Spleen (tissue), 11 donors: ENCODE measurements around the gene AKR1C2. TPM values are rescaled to one million over a fixed set of nuclear protein-coding genes. Genes with fewer than 3 reads are reported as not detected.

Experiments
- DNase-seq: peaks from one replicate; pipeline ENCODE4 v3.0.0-alpha.2; 2020
- H3K27ac ChIP-seq, 8 donors: fragments of 200-600 bp; sonication (generic) in 7 of 8; 1 replicate in 4 of 8; 2 replicates in 4 of 8; pipeline versions ENCODE4 v1.5.0 to v1.8.0; 2016 to 2021; ENCODE audit warnings: inconsistent platforms in 4 of 8, mild to moderate bottlenecking in 4 of 8, moderate library complexity in 1 of 8
- H3K27me3 ChIP-seq, 7 donors: fragments of 200-600 bp; sonication (generic) in 6 of 7; replicated peaks in 1 of 7; 1 replicate in 4 of 7; 2 replicates in 3 of 7; pipeline versions ENCODE4 v1.5.0 to v1.8.0; 2016 to 2021; ENCODE audit warnings: inconsistent platforms in 3 of 7, mild to moderate bottlenecking in 1 of 7
- H3K36me3 ChIP-seq, 6 donors: fragments of 200-600 bp; sonication (generic) in 5 of 6; 1 replicate in 4 of 6; 2 replicates in 2 of 6; pipeline versions ENCODE4 v1.5.0 to v1.8.0; 2016 to 2021; ENCODE audit warnings: inconsistent platforms in 2 of 6
- H3K4me1 ChIP-seq, 6 donors: fragments of 200-600 bp; sonication (generic) in 5 of 6; 1 replicate in 3 of 6; 2 replicates in 3 of 6; pipeline versions ENCODE4 v1.5.0 to v1.8.0; 2016 to 2021; ENCODE audit warnings: inconsistent platforms in 3 of 6
- H3K4me3 ChIP-seq, 8 donors: fragments of 200-600 bp; sonication (generic) in 7 of 8; 1 replicate in 4 of 8; 2 replicates in 4 of 8; pipeline versions ENCODE4 v1.5.0 to v1.8.0; 2016 to 2021; ENCODE audit warnings: inconsistent platforms in 4 of 8, mild to moderate bottlenecking in 4 of 8, moderate library complexity in 2 of 8
- H3K9me3 ChIP-seq, 8 donors: fragments of 200-600 bp; sonication (generic) in 7 of 8; 1 replicate in 4 of 8; 2 replicates in 4 of 8; pipeline versions ENCODE4 v1.5.0 to v1.8.0; 2016 to 2021; ENCODE audit warnings: inconsistent platforms in 4 of 8
- CTCF ChIP-seq, 11 experiments: fragments of 200-600 bp in 7 of 11; fragments of 450-650 bp in 4 of 11; sonication (generic) in 4 of 11; IDR thresholded peaks in 8 of 11; conservative IDR thresholded peaks in 3 of 11; 1 replicate in 7 of 11; 2 replicates in 4 of 11; pipeline versions ENCODE4 v1.4.0 to v1.8.0; 2016 to 2021; ENCODE audit warnings: antibody characterized with exemption in 11 of 11, inconsistent platforms in 4 of 11, mild to moderate bottlenecking in 1 of 11
- POLR2A ChIP-seq, 3 donors: fragments of 450-650 bp; IDR thresholded peaks; one replicate each; pipeline ENCODE4 v1.5.1; 2017; ENCODE audit warnings: antibody characterized with exemption in 3 of 3, mild to moderate bottlenecking in 1 of 3
- POLR2AphosphoS5 ChIP-seq, 3 donors: sonication (generic); formaldehyde crosslinking; IDR thresholded peaks; one replicate each; pipeline ENCODE4 v1.5.1; 2017; ENCODE audit warnings: antibody characterized with exemption in 3 of 3
- WGBS, 5 donors: extraction: QIAGEN DNeasy Blood & Tissue Kit in 3 of 5; methylation state at CpG; one replicate each; pipeline versions ENCODE4 v1.1.5 to v1.1.7; 2013 to 2018; 5-methylcytosine and 5-hydroxymethylcytosine counted together
- intact Hi-C: fragments of 100-400 bp; cut with DNase I; formaldehyde crosslinking; loops from one replicate; pipeline ENCODE4 v1.15.0; 2023; ENCODE audit warnings: low total_unique reads
- polyA plus RNA-seq, 3 donors: library from polyadenylated mRNA; stranded (reverse); fragments of 200-250 nt; gene quantifications; one replicate each; pipeline ENCODE4 v1.2.1, GENCODE V29; 2013
- total RNA-seq, 7 donors: library from RNA; depleted of rRNA in 3 of 7; stranded (reverse); fragments of >200 nt in 3 of 7; fragmentation: NEBNext Ultra II Directional in 4 of 7; extraction: Animal tissue kit (Norgen Biotek cat#: 25700) in 4 of 7; gene quantifications; one replicate each; pipeline versions ENCODE4 v1.1.0 to v1.2.1, GENCODE V29; 2016 to 2021
- donor health status: healthy with polysubstance abuse.
- donor health status: DM: no; HTN: no; CAD: no; lungs with moderate emphysema.
- donor health status: DM: no; HTN: no; CAD: no.
- donor health status: Bipolar disorder and iron deficiency.
- donor health status: healthy.
- donor health status: DM: no; HTN: no; CAD: no.
- donor health status: DM: yes; HTN: yes; CAD: no.

Gene AKR1C2
- total and polyA plus RNA-seq, 10 donors: 0.60 to 3.6 (median 2.1) TPM; not detected in 1

GRCh38 chr10:4984971-4985594 lies 18.6 kb downstream of the AKR1C2 start:
- no peaks in the 10 kb centered on the region for H3K27me3 ChIP-seq
- intact Hi-C loops: no loop called here
- WGBS, 5 donors: 69 to 82% (median 78%) methylated on average over 7 of the region's 7 CpGs
- H3K4me1 ChIP-seq: no peaks in the 10 kb centered on the region
- no peak overlapping the region for H3K27ac ChIP-seq
- no peak overlapping the region for H3K4me3 ChIP-seq
- H3K9me3 ChIP-seq: no peaks in the 10 kb centered on the region
- TF ChIP-seq POLR2AphosphoS5 (IDR thresholded peaks at IDR 0.05) (no peak), POLR2A (IDR thresholded peaks at IDR 0.05) (no peak), CTCF (IDR thresholded peaks at IDR 0.05 in 8 of 11, conservative IDR thresholded peaks at IDR 0.05 in 3 of 11) (no peak)
- DNase-seq: no peak
- no peaks in the 10 kb centered on the region for H3K36me3 ChIP-seq

GRCh38 chr10:4984223-4984622 lies 19.4 kb downstream of the AKR1C2 start:
- H3K27ac ChIP-seq: no peak overlapping the region
- H3K4me3 ChIP-seq: no peak overlapping the region
- WGBS, 5 donors: 88 to 95% (median 94%) methylated on average over 10 of the region's 10 CpGs
- no peaks in the 10 kb centered on the region for H3K4me1 ChIP-seq
- TF ChIP-seq CTCF (IDR thresholded peaks at IDR 0.05 in 8 of 11, conservative IDR thresholded peaks at IDR 0.05 in 3 of 11) (no peak), POLR2A (IDR thresholded peaks at IDR 0.05) (no peak), POLR2AphosphoS5 (IDR thresholded peaks at IDR 0.05) (no peak)
- DNase-seq: peak; percentile 62
- no peaks in the 10 kb centered on the region for H3K36me3 ChIP-seq
- intact Hi-C loops: no loop called here
- no peaks in the 10 kb centered on the region for H3K9me3 ChIP-seq
- H3K27me3 ChIP-seq: no peaks in the 10 kb centered on the region

GRCh38 chr10:4983615-4984216 lies 19.9 kb downstream of the AKR1C2 start:
- Histone ChIP-seq H3K4me3 (no peak overlapping the region), H3K36me3 (no peaks in the 10 kb centered on the region), H3K27me3 (no peaks in the 10 kb centered on the region), H3K4me1 (no peaks in the 10 kb centered on the region), H3K9me3 (no peaks in the 10 kb centered on the region), H3K27ac (no peak overlapping the region)
- TF ChIP-seq POLR2AphosphoS5 (IDR thresholded peaks at IDR 0.05) (no peak), CTCF (IDR thresholded peaks at IDR 0.05 in 8 of 11, conservative IDR thresholded peaks at IDR 0.05 in 3 of 11) (no peak), POLR2A (IDR thresholded peaks at IDR 0.05) (no peak)
- no peak for DNase-seq
- intact Hi-C loops: no loop called here
- 92 to 98% (median 93%) methylated on average over 5 of the region's 5 CpGs for WGBS, 5 donors

GRCh38 chr10:4982764-4983226 lies 20.9 kb downstream of the AKR1C2 start:
- no peak for DNase-seq
- 85 to 96% (median 95%) methylated on average over 8 to 9 of the region's 9 CpGs for WGBS, 5 donors
- H3K9me3 ChIP-seq: no peaks in the 10 kb centered on the region
- intact Hi-C loops: no loop called here
- H3K27ac ChIP-seq: no peak overlapping the region
- H3K4me1 ChIP-seq: no peaks in the 10 kb centered on the region
- H3K27me3 ChIP-seq: no peaks in the 10 kb centered on the region
- no peaks in the 10 kb centered on the region for H3K36me3 ChIP-seq
- TF ChIP-seq POLR2A (IDR thresholded peaks at IDR 0.05): no peak
- no peak for TF ChIP-seq CTCF (IDR thresholded peaks at IDR 0.05 in 8 of 11, conservative IDR thresholded peaks at IDR 0.05 in 3 of 11)
- TF ChIP-seq POLR2AphosphoS5 (IDR thresholded peaks at IDR 0.05): no peak
- no peak overlapping the region for H3K4me3 ChIP-seq
